Measurements from ENCODE around the gene LBX2. TPM values are rescaled to one million over a fixed set of nuclear protein-coding genes. Genes with fewer than 3 reads are reported as not detected.

The LBX2 gene
- polyA plus RNA-seq, 1 of the 3 experiments (the other 2 are of a cell fraction), result 0.03 TPM

DNA sequence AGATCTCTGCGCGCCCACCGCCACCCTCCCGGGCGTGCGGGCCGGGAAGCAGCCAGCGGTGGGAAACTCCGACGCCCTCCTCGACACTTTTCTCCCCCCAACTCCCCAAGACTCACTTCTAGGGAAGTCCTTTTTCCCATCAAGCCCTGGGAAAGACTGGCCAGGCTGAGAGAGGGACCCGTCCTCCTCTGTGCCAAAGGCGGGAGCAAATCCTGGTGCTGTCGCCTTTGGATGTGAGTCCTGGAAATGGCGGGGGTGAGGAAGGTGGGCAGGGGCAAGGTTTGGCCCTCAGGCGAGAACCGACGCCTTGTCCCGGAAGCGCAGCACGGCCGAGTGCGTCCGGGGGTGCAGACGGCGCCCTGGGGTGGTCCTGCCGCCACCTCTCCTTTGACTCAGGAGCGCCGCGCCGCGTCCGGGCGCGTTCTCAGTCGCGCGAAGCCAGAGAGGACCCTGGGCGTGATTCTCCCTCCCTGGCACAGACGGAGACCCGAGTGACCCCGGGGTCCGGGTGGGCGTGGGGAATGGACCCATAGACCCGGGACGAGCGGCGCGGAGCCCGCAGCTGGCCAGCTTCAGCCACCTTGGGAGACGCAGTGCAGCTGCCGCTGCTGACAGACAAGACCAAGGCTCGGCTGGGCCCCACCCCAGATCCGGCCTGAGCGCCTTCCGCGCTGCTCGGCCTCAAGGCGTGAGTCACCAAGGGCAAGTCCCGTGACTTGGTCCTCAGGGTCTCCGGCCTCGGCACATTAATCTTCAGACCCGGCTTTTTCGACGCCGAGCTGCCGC lies 3.5 kb upstream of the LBX2 start:
- TF ChIP-seq ELF1 (IDR thresholded peaks at IDR 0.05) (no peak), TEAD4 (IDR thresholded peaks at IDR 0.05; ENCODE audit: borderline replicate concordance, insufficient read depth) (no peak), FOXJ3 (CRISPR knock-in tag; IDR thresholded peaks at IDR 0.05) (no peak), MXI1 (IDR thresholded peaks at IDR 0.05; ENCODE audit: low read depth, low read length) (no peak), MEF2A (IDR thresholded peaks at IDR 0.05; ENCODE audit: borderline replicate concordance, low read depth) (no peak), SIN3A (IDR thresholded peaks at IDR 0.05; ENCODE audit: borderline replicate concordance, low read depth, low read length) (no peak), FOXM1 (IDR thresholded peaks at IDR 0.05; ENCODE audit: low read depth) (no peak), GATA2 (CRISPR knock-in tag; IDR thresholded peaks at IDR 0.05) (no peak), RXRA (IDR thresholded peaks at IDR 0.05; ENCODE audit: borderline replicate concordance, low read depth) (no peak)
- CTCF ChIA-PET, result interaction anchor here (1.0 to 7.5 kb wide), 4 partner anchors 10 to 88 kb away, joined by 3 to 56 read pairs (median 7); partner anchors contain the start of genes CCDC142 and TTC31
- WGBS (ENCODE audit: low lambda C conversion rate), result 91% methylated on average over 47 of the region's 67 CpGs

DNA sequence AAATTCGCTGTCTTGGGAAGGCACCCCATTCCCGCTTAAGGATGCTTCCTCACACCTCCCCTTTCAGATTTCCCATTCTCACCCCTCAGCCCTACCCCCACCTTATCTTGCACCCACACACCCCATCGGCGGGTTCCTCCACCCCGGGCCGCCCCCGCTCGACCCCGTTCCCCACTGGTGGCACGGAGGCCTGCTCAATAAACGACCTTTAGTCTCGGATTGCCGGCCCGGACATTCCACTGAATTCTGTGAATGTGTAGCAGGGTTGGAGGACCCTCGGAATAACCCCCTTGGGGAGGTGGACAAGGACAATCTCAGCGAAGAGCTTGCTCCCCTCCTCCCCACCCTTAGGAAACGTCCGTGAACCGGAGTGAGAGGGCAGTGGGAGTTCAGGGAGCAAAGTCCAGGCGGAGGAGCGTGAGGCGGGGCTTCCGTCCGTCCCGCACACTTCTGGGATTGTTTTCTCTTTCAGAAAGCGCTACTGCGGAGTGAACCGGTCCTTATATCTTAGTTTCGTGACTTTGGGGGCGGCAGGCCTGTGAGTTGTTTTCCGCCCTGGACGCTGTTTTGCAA lies 2.8 kb upstream of the LBX2 start:
- Histone ChIP-seq H3K4me2 (no peak overlapping the region), H3K9ac (no peak overlapping the region)
- POLR2A ChIA-PET, result interaction anchor here (1.4 to 3.1 kb wide), 3 partner anchors 8 to 11 kb away, joined by 3 to 9 read pairs (median 7); no protein-coding TSS in a partner anchor

More for the DNA sequence above, 3.5 kb upstream of the LBX2 start:
- Histone ChIP-seq H3K4me3 (ENCODE audit: low read depth in 2 of 2, low read length in 1 of 2) (no peak overlapping the region), H3K4me2 (no peak overlapping the region), H4K20me1 (ENCODE audit: insufficient read depth) (no peaks in the 10 kb centered on the region), H3K9ac (no peak overlapping the region), H2AFZ (ENCODE audit: low read depth) (no peak overlapping the region), H3K9me2 (no peaks in the 10 kb centered on the region), H3K9me3 (no peaks in the 10 kb centered on the region), H3K79me2 (ENCODE audit: insufficient read depth) (peaks cover 17% of the 10 kb centered on the region; the same call in 1 of the 2 replicates), H3K27ac (ENCODE audit: low read depth in 2 of 2, low read length in 1 of 2) (no peak overlapping the region; a peak in 1 of 4 replicates), H3K4me1 (ENCODE audit: control insufficient read depth in 1 of 2, insufficient read depth in 2 of 2, low read depth in 1 of 2, low read length in 1 of 2) (peaks cover 12 to 37% of the 10 kb centered on the region in 2 experiments; a peak in 2 of 4 replicates), H3K36me3 (replicated peaks in 1 of 2; ENCODE audit: control insufficient read depth in 1 of 2, insufficient read depth in 2 of 2, low read length in 1 of 2) (peaks cover 15 to 20% of the 10 kb centered on the region in 2 experiments), H3F3A (replicated peaks; ENCODE audit: insufficient read depth) (peaks cover 11% of the 10 kb centered on the region), H3K27me3 (ENCODE audit: insufficient read depth) (no peaks in the 10 kb centered on the region)
- peak; percentile 30 for DNase-seq
- POLR2A ChIA-PET, result no interaction called here

More for the DNA sequence above, 2.8 kb upstream of the LBX2 start:
- peaks cover 15 to 20% of the 10 kb centered on the region in 2 experiments for H3K36me3 ChIP-seq (replicated peaks in 1 of 2; ENCODE audit: control insufficient read depth in 1 of 2, insufficient read depth in 2 of 2, low read length in 1 of 2)
- DNase-seq, result no peak
- CTCF ChIA-PET, result interaction anchor here (1.0 to 3.1 kb wide), 4 partner anchors 19 to 678 kb away, joined by 3 to 21 read pairs (median 12); partner anchors contain the start of genes CCDC142 and TTC31
- peaks cover 17% of the 10 kb centered on the region; the same call in 1 of the 2 replicates for H3K79me2 ChIP-seq (ENCODE audit: insufficient read depth)
- no peaks in the 10 kb centered on the region for H3K9me3 ChIP-seq
- H3K27me3 ChIP-seq (ENCODE audit: insufficient read depth), result no peaks in the 10 kb centered on the region
- no peak overlapping the region for H2AFZ ChIP-seq (ENCODE audit: low read depth)
- WGBS (ENCODE audit: low lambda C conversion rate), result 93% methylated on average over 32 of the region's 32 CpGs
- no peak overlapping the region; a peak in 1 of 4 replicates for H3K27ac ChIP-seq (ENCODE audit: low read depth in 2 of 2, low read length in 1 of 2)
- no peaks in the 10 kb centered on the region for H3K9me2 ChIP-seq
- no peak overlapping the region for H3K4me3 ChIP-seq (ENCODE audit: low read depth in 2 of 2, low read length in 1 of 2)
- H3F3A ChIP-seq (replicated peaks; ENCODE audit: insufficient read depth), result peaks cover 8% of the 10 kb centered on the region
- H4K20me1 ChIP-seq (ENCODE audit: insufficient read depth), result no peaks in the 10 kb centered on the region
- TF ChIP-seq, protein P1, sequence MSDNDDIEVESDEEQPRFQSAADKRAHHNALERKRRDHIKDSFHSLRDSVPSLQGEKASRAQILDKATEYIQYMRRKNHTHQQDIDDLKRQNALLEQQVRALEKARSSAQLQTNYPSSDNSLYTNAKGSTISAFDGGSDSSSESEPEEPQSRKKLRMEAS (IDR thresholded peaks at IDR 0.05; ENCODE audit: low read depth), result no peak
- TF ChIP-seq MXI1 (IDR thresholded peaks at IDR 0.05; ENCODE audit: low read depth, low read length), result no peak
- no peak for TF ChIP-seq CHD2 (IDR thresholded peaks at IDR 0.05; ENCODE audit: low read length, partially characterized antibody)
- TF ChIP-seq NRF1 (IDR thresholded peaks at IDR 0.05; ENCODE audit: low read depth, low read length), result no peak
- peaks cover 12 to 37% of the 10 kb centered on the region in 2 experiments; a peak in 2 of 4 replicates for H3K4me1 ChIP-seq (ENCODE audit: control insufficient read depth in 1 of 2, insufficient read depth in 2 of 2, low read depth in 1 of 2, low read length in 1 of 2)
